ENCODE data around the gene ASTL.

ASTL gene

DNA sequence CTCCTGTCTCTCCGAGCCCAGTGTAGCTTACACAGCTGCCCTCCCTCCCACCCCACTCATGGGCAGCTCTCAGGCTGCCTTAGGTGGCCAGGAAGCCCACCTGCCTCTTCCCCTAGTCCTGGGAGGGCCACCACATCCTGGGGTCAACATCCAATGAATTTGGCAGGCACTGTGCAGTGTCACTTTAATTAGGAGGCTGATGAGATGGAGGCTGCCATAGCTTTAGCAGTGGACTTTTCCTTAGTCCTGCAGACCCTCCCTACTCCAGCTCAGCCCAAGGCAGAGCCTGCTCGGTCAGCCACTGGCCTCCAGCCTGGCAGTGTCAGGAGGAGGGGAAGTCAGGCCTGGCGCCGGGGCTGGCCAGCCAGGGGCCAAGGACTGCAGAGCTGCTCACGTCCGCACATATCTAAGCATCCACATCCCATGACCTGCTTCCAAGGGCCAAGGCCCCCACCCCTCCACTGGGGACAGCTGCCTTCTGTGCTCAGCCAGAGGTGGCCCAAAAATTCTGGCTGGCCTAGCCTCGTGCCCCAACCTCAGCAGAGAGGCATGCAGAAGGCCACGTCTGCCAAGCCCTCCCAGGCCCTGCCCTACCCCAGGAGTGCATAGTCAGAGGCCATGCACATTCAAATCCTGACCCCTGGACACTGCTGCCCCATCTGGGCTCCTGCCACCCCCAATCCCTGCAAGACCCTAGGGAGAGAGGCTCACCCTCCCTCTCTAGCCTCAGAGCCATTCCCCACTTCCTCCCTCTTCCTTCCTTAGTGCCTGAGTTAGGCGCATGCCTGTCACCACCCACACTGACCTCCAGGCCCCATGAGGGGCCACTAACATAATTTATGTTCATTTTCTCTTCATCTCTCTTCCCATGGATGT, 55.0 kb downstream of the ASTL start:
- no peak for DNase-seq (ENCODE audit: low read depth)

GRCh38 chr2:96082211-96083063, 55.9 kb downstream of the ASTL start:
- DNase-seq (ENCODE audit: low read depth), result no peak

GRCh38 chr2:96081042-96081441, 57.3 kb downstream of the ASTL start:
- DNase-seq (ENCODE audit: low read depth), result no peak

GRCh38 chr2:96075199-96075771, 63.0 kb downstream of the ASTL start:
- DNase-seq (ENCODE audit: low read depth), result no peak

- no peak for DNase-seq (ENCODE audit: low read depth)
These were observed 64.1 kb downstream of the ASTL start for GRCh38 chr2:96074156-96074555.

DNA sequence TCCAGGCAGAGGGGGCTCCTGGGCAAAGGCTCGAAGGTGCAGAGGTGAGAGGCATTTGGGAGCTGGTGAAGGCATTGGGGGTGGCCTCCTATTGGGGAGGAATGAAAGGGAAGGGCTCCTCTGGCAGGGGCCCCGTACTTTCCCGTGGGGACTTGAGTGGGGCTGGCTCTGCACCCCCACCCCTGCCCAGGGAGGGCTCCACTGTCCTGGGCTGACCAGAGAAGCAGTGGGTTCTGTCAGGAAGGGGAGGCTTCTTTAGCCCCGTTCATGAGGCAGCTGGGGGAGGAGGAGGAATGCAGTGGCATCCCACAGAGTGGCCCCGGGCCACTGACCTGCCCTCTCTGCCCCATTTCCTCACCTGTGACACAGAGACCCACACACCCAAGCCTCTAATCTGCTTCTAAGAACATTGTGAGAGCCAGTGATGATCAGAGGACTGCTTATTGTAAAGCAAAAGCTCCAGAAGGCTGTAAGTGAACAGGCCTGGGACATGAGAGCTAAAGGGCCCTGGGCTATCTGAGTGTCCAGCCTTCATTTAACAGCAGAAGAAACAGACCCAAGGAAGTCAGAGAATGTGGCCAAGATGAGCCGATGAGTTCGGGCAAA, 65.0 kb downstream of the ASTL start:
- DNase-seq (ENCODE audit: low read depth), result no peak
